NCI-H526 treated with DMSO at 0.1 percent for 48 hours (cell line): ENCODE measurements around the gene HSF2BP.
"Not testable (repeated sequence)": the region's sequence is repeated elsewhere in the genome, so short reads cannot be mapped to it uniquely, and the experiment has no call there.

Source experiments
- DNase-seq: peaks from one replicate; lab custom pipeline; 2025; lab: John Stamatoyannopoulos, UW

Gene HSF2BP

GRCh38 chr21:43659136-43660000, at the start of gene HSF2BP, which contains the start of gene RRP1B:
TSS of gene HSF2BP (minus strand) at chr21:43659488. CDS start at chr21:43658096, 1,392 bp downstream.
TSS of gene RRP1B (plus strand) at chr21:43659560. CDS start at chr21:43659665, 105 bp downstream.
- DNase-seq: peak; percentile 66

- no peak for DNase-seq
Observed at GRCh38 chr21:43708745-43709381, 49.6 kb upstream of the HSF2BP start.

- DNase-seq: no peak
Observed at GRCh38 chr21:43707462-43707861, 48.2 kb upstream of the HSF2BP start.

GRCh38 chr21:43703035-43703880, 44.0 kb upstream of the HSF2BP start:
- DNase-seq: no peak

- no peak for DNase-seq
Observed at GRCh38 chr21:43702785-43703034, 43.4 kb upstream of the HSF2BP start.

GRCh38 chr21:43701936-43702784, 42.9 kb upstream of the HSF2BP start:
- DNase-seq: no peak

GRCh38 chr21:43699933-43700599, 40.8 kb upstream of the HSF2BP start:
- DNase-seq: no peak

GRCh38 chr21:43699492-43699777, 40.1 kb upstream of the HSF2BP start:
- not testable (repeated sequence) for DNase-seq

- DNase-seq: no peak
Observed at GRCh38 chr21:43697758-43698643, 38.7 kb upstream of the HSF2BP start.

GRCh38 chr21:43696214-43696613, 36.9 kb upstream of the HSF2BP start:
- no peak for DNase-seq

GRCh38 chr21:43694437-43695079, 35.3 kb upstream of the HSF2BP start:
- no peak for DNase-seq

GRCh38 chr21:43693981-43694380, 34.7 kb upstream of the HSF2BP start:
- DNase-seq: no peak

GRCh38 chr21:43692949-43693348, 33.7 kb upstream of the HSF2BP start:
- no peak for DNase-seq

GRCh38 chr21:43691801-43692200, 32.5 kb upstream of the HSF2BP start:
- no peak for DNase-seq

- no peak for DNase-seq
Observed at GRCh38 chr21:43691086-43691795, 32.0 kb upstream of the HSF2BP start.

- no peak for DNase-seq
Observed at GRCh38 chr21:43690346-43690745, 31.1 kb upstream of the HSF2BP start.

- no peak for DNase-seq
Observed at GRCh38 chr21:43689556-43690337, 30.5 kb upstream of the HSF2BP start.

GRCh38 chr21:43688906-43689305, 29.6 kb upstream of the HSF2BP start:
- DNase-seq: no peak
